Activated naive CD4-positive, alpha-beta T cell treated with Interleukin-2 at 50 U/mL for 16 hours (primary cell): ENCODE results near the gene ACLY.
"Not testable (repeated sequence)": the region's sequence is repeated elsewhere in the genome, so short reads cannot be mapped to it uniquely, and the experiment has no call there.

Source experiments
- DNase-seq: peaks from one replicate; pipeline ENCODE4 v3.0.0-alpha.2; 2020

Gene ACLY

DNA sequence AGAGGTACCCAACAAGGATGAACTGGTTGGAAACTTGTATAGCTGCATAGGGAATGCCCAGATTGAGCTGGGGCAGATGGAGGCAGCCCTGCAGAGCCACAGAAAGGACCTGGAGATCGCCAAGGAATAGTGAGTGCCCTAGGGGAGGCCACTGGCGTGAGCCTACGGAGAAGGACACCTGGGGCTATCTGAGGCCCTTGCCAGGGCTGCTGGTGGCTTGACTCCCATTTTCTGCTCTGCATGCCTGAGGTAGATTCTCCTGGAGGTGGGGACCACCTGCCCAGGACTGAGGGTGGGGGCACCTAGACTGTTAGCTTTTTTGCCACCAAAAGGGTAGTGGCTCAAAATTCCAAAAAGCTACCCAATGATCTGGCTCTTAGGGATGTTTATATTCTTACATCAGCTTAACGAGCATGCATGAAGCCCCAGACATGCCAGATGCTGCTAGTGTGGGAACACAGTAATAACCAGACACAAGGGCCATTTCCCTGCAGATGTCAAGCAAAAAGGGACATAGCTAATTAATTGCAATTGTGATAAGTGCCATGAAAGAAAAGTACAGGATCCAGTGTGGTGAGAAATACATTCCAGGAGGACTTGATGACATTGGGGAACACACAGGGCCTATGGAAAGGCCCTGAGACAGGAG is 20.4 kb upstream of the ACLY start:
- no peak for DNase-seq

DNA sequence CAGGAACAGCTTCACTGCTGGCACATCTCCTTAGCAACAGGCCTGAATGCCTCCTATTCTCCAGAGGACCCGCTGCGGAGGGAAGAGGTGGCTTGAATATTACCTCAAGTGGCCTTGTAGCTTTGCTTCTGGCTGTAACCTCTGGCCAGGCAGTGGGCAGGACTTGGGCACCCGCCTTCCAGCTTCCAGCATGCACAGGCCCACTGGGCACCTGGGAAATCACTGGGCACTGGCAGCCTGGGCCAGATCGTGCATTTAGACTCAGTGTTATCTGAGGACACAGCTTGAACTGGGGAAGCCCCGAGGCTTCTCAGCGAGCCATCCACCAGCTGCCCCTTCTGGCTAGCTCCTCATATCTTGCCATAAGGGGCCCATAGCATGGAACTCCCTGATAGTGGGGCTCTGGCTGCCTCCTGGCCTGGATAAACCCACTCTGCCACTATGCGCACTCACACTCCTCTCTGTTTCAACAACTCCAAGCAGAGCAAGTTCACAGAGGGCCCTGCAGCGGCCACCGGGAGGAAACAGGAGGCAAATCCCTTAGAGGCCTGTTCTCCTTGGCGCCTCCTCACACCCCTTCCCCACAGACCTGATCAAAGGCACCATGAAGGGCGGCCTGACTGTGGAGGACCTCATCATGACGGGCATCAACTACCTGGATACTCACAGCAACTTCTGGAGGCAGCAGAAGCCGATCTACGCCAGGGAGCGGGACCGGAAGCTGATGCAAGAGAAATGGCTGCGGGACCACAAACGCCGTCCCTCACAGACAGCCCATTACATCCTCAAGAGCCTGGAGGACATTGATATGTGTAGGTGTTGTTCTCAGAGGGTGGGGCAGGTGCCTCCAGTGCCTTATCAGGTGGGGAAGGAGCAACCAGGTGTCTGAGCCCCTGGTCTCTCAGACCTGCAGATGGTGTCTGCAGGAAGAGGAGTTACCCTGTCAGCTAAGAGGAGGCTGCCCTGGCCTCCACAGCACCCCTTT is 19.5 kb upstream of the ACLY start:
- DNase-seq, result no peak

DNA sequence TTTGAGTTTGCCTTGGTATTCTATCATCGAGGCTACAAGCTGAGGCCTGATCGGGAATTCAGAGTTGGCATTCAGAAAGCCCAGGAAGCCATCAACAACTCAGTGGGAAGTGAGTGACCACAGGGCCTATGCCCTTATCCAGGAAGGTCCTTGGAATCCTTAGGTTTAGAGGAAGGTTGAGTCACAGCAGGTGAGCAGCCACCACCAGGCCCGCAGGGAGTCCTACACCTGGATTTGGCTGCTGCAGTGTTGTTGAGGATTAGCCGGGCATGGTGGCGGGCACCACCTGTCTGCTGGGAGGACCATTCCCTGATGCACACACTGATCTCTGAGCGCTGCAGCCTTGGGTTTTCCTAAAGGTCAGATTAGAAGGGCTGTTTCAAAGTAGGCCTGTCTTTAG is 16.9 kb upstream of the ACLY start:
- DNase-seq, result no peak

DNA sequence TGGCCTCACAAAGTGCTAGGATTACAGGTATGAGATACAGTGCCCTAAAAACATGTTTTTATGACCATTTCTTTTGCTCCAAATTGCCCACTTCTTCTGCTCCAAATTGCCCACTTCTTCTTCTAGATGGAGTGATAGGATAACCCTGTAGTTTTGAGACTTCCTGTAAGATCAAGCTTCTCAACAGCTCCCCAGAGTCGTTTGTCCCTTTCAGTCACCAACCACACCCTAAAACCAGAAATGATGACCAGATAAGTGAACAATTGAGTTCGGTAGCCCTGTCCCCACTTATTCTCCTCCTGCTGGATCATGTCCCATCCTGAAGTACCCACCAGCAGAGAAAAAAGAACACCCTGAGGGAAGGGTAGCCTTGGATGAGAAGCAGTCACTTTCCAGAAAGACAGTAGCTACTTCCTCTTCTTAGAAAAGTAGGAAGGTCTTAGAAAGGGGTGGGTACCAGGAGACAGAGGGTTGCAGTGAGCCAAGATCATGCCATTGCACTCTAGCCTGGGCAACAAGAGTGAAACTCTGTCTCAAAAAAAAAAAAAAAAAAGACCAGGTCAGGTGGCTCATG is 14.2 kb upstream of the ACLY start:
- DNase-seq, result no peak

DNA sequence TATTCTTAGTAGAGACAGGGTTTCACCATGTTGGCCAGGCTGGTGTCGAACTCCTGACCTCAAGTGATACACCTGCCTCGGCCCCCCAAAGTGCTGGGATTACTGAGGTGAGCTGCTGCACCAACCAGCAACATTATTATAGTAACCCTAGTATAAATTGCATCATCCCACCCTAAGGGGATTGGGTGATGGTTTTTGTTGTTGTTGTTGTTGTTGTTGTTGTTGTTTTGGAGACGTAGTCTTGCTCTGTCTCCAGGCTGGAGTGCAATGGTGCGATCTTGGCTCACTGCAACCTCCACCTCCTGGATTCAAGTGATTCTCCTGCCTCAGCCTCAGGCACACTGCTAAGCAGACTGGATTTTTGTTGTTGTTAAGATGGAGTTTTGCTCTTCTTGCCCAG is 13.0 kb upstream of the ACLY start:
- DNase-seq, result not testable (repeated sequence)

DNA sequence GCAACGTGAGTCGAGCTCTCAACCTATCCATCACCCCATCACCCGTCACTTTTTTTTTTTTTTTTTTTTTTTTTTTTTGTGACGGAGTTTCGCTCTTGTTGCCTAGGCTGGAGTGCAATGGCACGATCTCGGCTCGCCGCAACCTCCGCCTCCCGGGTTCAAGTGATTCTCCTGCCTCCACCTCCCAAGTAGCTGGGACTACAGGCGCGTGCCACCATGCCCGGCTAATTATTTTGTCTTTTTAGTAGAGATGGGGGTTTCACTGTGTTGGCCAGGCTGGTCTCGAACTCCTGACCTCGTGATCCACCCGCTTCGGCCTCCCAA is 12.0 kb upstream of the ACLY start:
- DNase-seq, result not testable (repeated sequence)

DNA sequence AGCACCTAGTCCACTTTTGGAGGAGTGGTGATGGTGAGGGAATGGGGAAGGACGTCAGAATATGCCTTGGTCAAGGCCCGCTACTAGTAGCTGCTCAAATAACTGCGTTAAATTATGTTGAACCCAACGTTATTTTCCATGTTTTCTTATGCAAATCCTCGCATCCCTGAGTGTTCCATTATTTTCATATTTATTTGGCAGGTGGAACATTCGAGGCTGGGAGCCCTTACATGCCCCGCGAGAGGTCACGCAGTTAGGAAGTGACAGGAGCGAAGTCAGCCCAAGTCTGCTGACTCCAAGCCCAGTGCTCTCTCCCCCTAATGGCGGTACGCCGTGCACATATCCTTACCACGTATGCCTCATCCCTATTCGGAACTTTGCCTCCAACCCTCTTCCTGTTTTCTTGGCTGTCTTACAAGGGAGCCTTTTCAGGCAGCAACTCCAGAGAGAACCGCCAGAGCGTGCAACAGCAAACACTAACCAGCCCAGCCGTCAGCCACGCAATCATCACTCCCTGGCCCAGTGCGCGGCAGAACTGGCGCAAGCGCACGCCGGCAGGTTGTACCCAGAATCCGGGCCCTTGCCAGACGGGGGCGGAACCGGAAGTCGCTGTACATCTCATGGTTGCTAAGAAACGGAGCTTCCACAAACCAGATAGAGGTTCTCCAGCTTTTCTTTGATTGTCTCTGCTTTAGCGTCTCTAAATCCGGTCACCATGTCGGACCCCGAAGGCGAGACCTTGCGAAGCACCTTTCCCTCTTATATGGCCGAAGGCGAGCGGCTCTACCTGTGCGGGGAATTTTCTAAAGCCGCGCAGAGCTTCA is 11.5 kb upstream of the ACLY start, which contains the start of gene ODAD4:
TSS of gene ODAD4 (plus strand) at position 609 of the 824 bp plus-strand sequence. CDS start at position 716, 107 bp downstream.
- DNase-seq, result peak; percentile 98

DNA sequence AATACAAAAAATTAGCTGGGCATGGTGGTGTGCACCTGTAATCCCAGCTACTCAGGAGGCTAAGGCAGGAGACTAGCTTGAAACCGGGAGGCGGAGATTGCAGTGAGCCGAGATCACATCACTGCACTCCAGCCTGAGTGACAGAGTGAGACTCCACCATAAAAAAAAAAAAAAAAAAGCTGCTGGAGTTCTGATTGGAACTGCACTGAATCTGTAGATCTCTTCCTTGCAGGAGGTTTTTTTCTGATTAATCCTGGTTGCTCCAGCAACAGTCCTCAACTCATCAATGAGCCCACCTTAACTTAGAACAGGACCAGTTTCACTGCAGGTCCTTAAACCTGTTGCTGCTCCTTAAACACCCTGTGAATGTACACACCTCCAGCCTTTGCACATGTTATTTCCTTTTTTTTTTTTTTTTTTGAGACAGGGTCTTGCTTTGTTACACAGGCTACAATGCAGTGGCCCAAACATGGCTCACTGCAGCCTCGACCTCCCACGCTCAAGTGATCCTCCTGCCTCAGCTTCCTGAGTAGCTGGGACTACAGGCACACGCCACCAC is 10.0 kb upstream of the ACLY start:
- DNase-seq, result no peak

DNA sequence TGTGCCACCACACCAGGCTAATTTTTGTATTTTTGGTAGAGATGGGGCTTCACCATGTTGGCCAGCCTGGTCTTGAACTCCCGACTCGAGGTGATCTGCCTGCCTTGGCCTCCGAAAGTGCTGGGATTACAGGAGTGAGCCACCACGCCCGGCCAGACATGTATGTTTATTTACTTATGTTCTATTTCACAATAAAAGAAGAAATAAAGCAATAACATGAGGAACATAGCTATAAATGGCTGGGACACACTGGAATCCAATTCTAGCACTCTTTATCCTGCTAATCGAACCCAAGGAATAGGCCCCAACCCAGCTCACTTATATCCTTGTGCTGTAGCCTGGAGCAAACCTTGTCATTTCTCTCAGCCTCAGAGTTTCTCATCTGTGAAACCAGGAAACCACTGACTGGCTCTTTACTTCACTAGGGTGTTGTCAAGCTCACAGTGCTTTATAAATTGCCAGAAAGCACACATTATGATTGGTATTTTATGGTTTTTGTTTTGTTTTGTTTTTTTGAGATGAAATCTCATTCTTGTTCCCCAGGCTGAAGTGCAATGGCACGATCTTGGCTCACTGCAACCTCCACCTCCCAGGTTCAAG is 7.3 kb upstream of the ACLY start:
- no peak for DNase-seq

DNA sequence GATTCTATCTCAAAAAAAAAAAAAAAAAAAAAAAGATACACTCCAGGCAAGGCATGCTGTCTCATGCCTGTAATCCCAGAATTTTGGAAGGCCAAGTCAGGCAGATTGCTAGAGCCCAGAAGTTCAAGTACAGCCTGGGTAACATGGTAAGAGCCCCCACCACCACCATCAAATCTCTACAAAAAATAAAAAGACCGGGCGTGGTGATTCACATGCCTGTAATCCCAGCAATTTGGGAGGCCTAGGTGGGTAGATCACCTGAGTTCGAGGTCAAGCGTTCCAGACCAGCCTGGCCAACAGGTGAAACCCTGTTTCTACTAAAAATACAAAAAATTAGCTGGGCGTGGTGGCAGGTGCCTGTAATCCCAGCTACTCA is 1.8 kb upstream of the ACLY start:
- DNase-seq, result no peak

DNA sequence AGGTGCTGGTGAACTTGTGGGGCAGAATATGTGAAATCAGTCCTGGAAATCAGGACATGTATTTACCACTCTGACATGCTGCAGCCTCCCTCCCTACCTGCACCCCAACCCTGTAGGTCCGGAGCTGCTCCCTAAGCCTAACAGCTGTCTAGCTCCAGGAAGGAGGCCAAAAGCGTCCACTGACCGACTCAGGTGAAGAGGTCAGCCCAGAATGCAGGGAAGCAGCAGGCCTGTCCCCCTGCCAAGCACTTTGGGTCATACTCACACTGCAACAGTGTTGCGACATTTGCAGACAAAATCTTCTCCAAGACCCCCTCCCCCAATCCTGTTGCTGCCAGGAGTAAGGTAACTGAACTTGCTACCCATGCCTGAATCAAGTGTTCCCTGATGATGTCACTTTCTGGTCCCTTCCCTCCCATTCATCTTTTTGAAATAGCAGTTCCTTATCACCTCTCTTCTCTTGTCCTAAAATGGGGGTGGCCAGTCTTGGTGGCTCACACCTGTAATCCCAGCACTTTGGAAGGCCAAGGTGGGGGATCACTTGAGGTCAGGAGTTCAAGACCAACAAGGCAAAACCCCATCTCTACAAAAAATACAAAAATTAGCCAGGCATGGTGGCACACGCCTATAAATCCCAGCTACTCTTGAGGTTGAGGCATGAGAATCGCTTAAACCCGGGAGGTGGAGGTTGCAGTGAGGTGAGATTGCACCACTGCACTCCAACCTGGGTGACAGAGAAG is 1.3 kb upstream of the ACLY start:
- DNase-seq, result no peak

DNA sequence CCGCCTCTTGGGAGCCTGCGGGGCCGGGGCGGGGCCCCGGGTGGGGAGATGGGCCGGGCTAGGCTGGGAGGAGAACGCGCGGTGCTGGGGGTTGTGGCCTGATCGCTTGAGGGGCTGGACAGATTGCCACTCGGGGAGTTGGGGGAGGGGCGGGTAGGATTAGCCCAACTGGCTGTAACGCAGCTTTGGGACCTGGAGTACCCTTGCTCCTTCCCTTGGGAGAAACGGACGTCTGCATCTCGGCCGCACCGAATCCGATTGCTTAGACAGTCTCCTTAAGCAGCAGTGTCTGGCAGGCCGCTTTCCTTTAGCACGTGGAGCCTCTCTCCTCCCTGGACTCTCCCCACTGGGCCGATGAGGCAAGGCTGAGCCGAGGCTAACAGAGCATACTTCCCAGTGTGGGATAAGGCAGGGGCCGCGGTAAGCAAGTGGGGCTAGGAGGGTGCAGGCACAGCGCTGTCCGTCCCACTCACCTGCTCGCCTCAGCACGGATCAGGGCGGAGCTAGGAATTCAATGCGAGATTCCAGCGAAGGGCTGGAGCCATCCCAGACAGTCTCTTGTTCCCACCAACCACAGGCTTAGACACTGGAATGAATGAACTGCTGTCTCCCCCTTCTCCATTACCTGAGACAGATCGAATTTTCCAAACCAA is 540 bp upstream of the ACLY start:
- no peak for DNase-seq

DNA sequence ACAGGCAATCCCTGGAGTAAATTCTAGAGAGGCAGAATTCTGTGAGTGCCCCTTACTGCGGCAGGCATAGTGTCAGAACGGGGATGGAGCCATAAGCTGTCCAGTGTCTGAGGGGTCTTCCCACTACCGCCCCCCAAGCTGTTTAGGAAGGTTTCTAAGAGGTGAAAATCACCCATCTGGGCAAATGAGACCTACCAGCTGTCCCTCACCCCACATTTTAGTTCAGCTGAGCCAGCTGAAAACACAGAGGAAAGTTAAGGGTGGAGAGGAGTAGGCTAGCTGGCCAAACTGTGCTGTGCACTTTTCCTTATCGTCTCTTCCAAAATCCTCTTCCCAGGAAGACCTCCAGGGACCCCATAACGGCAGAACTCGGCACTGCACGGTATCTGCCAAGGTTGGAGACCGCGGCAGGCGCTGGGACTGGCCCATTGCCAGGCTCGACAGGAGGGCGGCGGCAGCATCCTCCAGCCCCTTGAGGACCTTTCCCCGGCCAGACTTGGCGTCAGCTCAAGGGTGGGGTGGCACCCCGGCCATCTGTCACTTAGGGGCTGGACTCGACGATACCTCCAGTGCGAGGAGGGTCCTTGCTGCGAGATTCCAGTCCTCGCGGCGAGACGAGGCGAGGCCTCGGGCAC is 955 bp downstream of the ACLY start:
- peak; percentile 42 for DNase-seq

DNA sequence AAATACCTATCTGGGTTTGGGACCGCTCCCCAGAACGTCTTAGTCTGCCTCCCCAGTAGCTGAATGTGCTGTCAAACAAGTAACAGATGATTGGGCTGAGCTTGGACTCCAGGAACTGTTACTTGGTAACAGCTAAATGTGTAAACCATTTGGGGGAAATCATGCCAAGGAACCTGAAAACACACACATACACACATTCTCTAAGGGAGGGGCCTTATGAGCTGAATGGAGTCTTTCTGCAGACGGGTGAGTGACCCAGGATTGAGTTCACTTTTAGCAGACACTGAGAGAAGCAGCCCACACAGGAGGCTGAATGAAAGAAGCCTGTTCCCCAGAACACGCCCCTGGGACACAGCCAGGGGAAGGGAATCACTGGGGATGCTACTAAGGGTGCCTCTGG is 1.6 kb downstream of the ACLY start:
- DNase-seq, result no peak

DNA sequence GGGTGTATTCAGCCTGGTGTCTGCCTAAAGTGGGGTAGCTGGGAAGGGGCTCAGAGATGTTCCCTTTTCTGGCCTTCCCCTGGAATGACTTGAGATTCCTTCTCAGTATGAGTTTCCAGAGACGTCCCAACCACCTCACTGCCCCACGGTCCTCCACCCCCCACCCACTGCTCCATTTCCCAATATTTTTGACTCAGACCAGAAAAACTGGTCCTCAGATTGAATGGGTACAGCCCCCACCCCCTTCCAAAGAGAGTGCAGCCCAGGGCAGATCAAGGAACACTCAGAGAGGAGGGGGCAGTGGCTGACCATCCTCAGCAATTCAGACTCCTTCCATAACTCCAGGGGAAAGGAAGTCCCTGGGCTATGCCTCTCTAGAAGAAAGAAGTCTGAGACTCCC is 3.2 kb downstream of the ACLY start:
- no peak for DNase-seq

DNA sequence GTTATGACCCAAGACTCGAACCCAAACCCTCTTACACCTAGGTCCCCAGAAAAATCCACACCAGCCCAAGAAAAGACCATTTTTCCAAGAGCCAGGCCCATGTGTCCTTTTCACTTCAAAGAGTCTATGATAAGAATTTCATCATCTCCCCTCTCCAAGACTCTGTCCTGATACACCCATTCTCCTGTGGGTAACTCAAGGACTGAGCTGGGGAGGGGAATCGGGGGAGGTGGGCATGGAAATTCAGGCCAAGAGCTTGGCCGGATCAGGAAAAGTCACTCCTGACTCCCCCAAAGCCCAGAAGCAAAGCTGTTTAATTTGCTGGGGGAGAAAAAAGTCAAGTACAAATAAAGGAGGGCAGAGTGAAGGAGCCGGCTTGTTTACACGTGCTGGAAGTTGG is 3.7 kb downstream of the ACLY start:
- no peak for DNase-seq

DNA sequence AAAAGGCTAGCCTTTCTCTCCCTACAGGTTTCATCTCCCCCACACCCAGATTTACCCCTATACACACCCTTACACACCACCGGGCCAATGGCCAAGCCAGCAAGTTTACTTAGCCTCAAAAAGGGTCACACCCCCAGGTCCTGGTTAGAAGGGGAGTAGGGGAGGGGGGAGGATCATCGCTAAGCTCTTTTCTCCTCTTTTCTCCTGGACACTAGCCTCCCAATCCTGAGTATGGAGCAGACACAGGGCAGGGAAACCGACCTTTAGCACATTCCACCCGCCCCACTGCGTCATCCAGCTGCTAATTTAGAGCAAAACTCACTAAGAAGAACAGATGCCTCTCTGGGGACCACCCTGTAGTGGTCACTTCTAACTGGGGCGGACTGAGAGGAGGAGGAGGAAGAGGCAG is 4.4 kb downstream of the ACLY start:
- DNase-seq, result no peak

DNA sequence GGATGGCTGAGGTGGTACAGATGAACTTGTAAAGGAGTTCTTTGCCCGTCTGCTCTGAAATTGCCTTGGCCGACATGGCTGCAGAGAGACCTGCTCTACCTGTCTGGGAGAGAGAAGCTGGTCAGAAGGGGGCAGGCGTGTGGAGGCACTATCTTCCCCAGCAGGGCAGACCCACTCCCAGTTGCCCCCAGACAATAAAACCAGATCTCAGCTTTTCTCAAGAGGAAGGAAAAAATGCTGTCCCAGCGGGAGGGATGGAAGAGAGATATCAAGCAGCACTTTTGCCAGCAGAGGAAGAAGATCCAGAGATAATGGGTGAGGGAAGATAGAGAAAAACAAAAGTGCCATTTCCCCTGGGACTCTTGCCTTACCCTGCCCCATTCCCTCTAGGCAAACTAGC is 5.0 kb downstream of the ACLY start:
- no peak for DNase-seq

DNA sequence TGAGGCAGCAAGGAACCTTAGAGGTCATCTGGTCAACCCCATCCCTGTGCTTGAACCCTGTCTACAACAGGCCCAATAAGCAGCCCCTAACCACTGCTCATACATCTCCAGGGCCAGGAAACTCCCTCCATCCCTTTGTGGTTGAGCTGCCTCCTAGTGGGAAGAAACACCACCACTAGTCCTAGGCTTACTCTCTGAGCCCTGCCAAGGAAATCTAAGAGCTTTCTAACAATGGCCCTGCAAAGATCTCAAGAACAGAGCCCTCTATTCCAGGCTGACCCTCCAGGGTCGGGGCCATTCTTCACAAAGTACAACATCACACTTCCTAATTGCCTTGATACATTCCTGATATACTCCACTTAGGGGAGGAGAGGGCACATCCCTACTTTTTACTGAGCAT is 5.8 kb downstream of the ACLY start:
- no peak for DNase-seq

DNA sequence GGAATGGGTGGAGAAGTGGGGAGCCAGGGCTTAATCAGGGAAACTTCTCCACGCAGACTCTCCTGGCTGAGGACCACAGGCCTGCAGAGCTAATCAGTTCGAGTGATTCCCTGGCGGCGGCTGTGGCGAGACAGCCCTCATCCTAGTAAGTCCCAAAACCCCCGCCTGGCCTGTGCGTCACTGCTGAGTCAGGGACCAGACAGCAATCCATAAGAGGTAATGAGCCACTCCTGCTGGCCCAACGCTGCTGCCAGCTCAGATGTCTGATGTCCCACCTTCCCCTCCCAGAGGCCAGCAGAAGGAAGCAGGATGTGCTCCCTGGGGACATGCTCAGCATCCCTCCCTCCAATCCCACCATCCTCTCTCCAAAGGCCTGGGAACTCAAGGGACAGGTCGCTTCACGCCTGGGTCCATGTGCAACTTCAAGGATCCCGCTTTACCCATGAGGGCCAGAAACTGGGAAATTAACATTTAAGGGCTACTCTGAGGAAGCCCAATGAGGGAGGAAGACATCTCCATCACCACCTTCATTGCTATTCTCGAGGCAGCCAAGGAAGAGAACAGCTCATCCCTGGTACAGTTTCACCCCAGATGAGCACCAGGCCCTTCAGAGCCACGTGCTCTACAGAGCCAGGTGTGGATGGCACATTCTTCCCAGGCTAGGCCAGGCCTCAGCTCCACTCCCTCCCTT is 7.9 kb downstream of the ACLY start:
- no peak for DNase-seq
